Stomach (tissue), 9 donors: Measurements from ENCODE around the gene CREBRF. TPM values are rescaled to one million over a fixed set of nuclear protein-coding genes. Genes with fewer than 3 reads are reported as not detected.

Source experiments
- DNase-seq, 2 donors: peaks; one replicate each; pipeline versions ENCODE4 v3.0.0 to v3.0.0-alpha.2; 2013 to 2019
- H3K27ac ChIP-seq, 5 donors: fragments of 200-600 bp in 4 of 5; sonication (generic) in 4 of 5; one replicate each; pipeline ENCODE4 v1.5.1; 2013 to 2019; ENCODE audit warnings: mild to moderate bottlenecking in 1 of 5, moderate library complexity in 1 of 5
- H3K27me3 ChIP-seq, 3 donors: fragments of 200-600 bp; sonication (generic); one replicate each; pipeline ENCODE4 v1.5.1; 2017 to 2019; ENCODE audit warnings: mixed run types in 1 of 3
- H3K36me3 ChIP-seq, 4 donors: fragments of 200-600 bp; sonication (generic); 1 replicate in 3 of 4; 2 replicates in 1 of 4; pipeline ENCODE4 v1.5.1; 2016 to 2019
- H3K4me1 ChIP-seq, 4 donors: fragments of 200-600 bp; sonication (generic); one replicate each; pipeline ENCODE4 v1.5.1; 2016 to 2019
- H3K4me3 ChIP-seq, 4 donors: fragments of 200-600 bp; sonication (generic) in 3 of 4; one replicate each; pipeline ENCODE4 v1.5.1; 2016 to 2019; ENCODE audit warnings: mild to moderate bottlenecking in 1 of 4
- H3K9me3 ChIP-seq, 4 donors: fragments of 200-600 bp; sonication (generic); one replicate each; pipeline ENCODE4 v1.5.1; 2016 to 2019
- CTCF ChIP-seq, 7 experiments: fragments of 450-650 bp in 4 of 7; fragments of 200-600 bp in 3 of 7; sonication (generic) in 3 of 7; IDR thresholded peaks; one replicate each; pipeline ENCODE4 v1.5.1; 2016 to 2019; ENCODE audit warnings: antibody characterized with exemption in 7 of 7, control low read depth in 2 of 7, mild to moderate bottlenecking in 1 of 7
- EP300 ChIP-seq: sonication (generic); formaldehyde crosslinking; IDR thresholded peaks from one replicate; pipeline ENCODE4 v1.6.1; 2017; ENCODE audit warnings: antibody characterized with exemption
- POLR2A ChIP-seq, 4 donors: fragments of 450-650 bp; IDR thresholded peaks; one replicate each; pipeline ENCODE4 v1.6.1; 2016; ENCODE audit warnings: antibody characterized with exemption in 4 of 4, control low read depth in 2 of 4, mild to moderate bottlenecking in 1 of 4, moderate library complexity in 1 of 4
- POLR2AphosphoS5 ChIP-seq, 3 donors: sonication (generic); formaldehyde crosslinking; IDR thresholded peaks; one replicate each; pipeline ENCODE4 v1.6.1; 2016; ENCODE audit warnings: antibody characterized with exemption in 3 of 3
- WGBS, 5 donors: extraction: QIAGEN DNeasy Blood & Tissue Kit in 3 of 5; methylation state at CpG; one replicate each; pipeline versions ENCODE4 v1.1.5 to v1.1.7; 2013 to 2018; 5-methylcytosine and 5-hydroxymethylcytosine counted together
- intact Hi-C: fragments of 100-400 bp; cut with DNase I; formaldehyde crosslinking; loops from one replicate; pipeline ENCODE4 v1.15.1; 2023; ENCODE audit warnings: low total_unique reads
- polyA plus RNA-seq, 3 donors: library from polyadenylated mRNA; stranded (reverse); fragments of 200-250 nt; gene quantifications; one replicate each; pipeline ENCODE4 v1.2.3, GENCODE V29; 2013
- total RNA-seq, 5 donors: library from RNA; depleted of rRNA; stranded (reverse); fragments of >200 nt; gene quantifications; one replicate each; pipeline versions ENCODE4 v1.1.0 to v1.2.3, GENCODE V29; 2014 to 2016
- donor health status: healthy with polysubstance abuse.
- donor health status: Bipolar disorder and iron deficiency.
- donor health status: healthy.

The CREBRF gene
- total and polyA plus RNA-seq, 8 donors = 3.2 to 42.3 (median 20.4) TPM

GRCh38 chr5:173033923-173034322 lies 22.2 kb upstream of the CREBRF start:
- no peak for TF ChIP-seq POLR2A (IDR thresholded peaks at IDR 0.05)
- TF ChIP-seq CTCF (IDR thresholded peaks at IDR 0.05) = no peak
- TF ChIP-seq POLR2AphosphoS5 (IDR thresholded peaks at IDR 0.05) = no peak
- no peak for TF ChIP-seq EP300
- Histone ChIP-seq H3K4me1 (peaks cover 15 to 53% (median 28%) of the 10 kb centered on the region in 4 donors), H3K27me3 (no peaks in the 10 kb centered on the region), H3K9me3 (no peaks in the 10 kb centered on the region), H3K27ac (no peak overlapping the region), H3K36me3 (peaks cover 0 to 31% (median 25%) of the 10 kb centered on the region in 4 donors), H3K4me3 (no peak overlapping the region)
- intact Hi-C loops = no loop called here
- DNase-seq = no peak
- 76 to 96% (median 87%) methylated on average over 6 of the region's 6 CpGs for WGBS, 5 donors

- H3K4me1 ChIP-seq = peaks cover 6 to 34% (median 14%) of the 10 kb centered on the region in 4 donors
- H3K27ac ChIP-seq = peak overlapping the region in 4 of 5 donors; percentile 24 to 78 (median 73)
- H3K27me3 ChIP-seq = no peaks in the 10 kb centered on the region
- H3K9me3 ChIP-seq = peaks cover 0 to 4% (median 0%) of the 10 kb centered on the region in 4 donors
- no peak for DNase-seq
- no peak overlapping the region for H3K4me3 ChIP-seq
- no peak for TF ChIP-seq CTCF (IDR thresholded peaks at IDR 0.05)
- TF ChIP-seq EP300 = no peak
- WGBS, 5 donors = 80 to 93% (median 87%) methylated on average over 22 to 24 of the region's 24 CpGs
- peaks cover 0 to 31% (median 25%) of the 10 kb centered on the region in 4 donors for H3K36me3 ChIP-seq
- intact Hi-C loops = no loop called here
Measured at GRCh38 chr5:173035904-173036707, 20.0 kb upstream of the CREBRF start.

- no peak overlapping the region for H3K4me3 ChIP-seq
- no peak overlapping the region for H3K27ac ChIP-seq
- no peak for DNase-seq
- H3K36me3 ChIP-seq = peaks cover 0 to 29% (median 21%) of the 10 kb centered on the region in 4 donors
- peaks cover 6 to 29% (median 14%) of the 10 kb centered on the region in 4 donors for H3K4me1 ChIP-seq
- intact Hi-C loops = no loop called here
- no peak for TF ChIP-seq POLR2A (IDR thresholded peaks at IDR 0.05)
- TF ChIP-seq EP300 = no peak
- TF ChIP-seq CTCF (IDR thresholded peaks at IDR 0.05) = no peak
- H3K27me3 ChIP-seq = no peaks in the 10 kb centered on the region
- 84 to 89% (median 88%) methylated on average over 3 of the region's 3 CpGs for WGBS, 5 donors
- H3K9me3 ChIP-seq = peaks cover 0 to 4% (median 0%) of the 10 kb centered on the region in 4 donors
Measured at GRCh38 chr5:173039188-173039587, 17.0 kb upstream of the CREBRF start.

GRCh38 chr5:173039964-173040363 lies 16.2 kb upstream of the CREBRF start:
- WGBS, 5 donors = 92 to 98% (median 95%) methylated on average over 5 of the region's 5 CpGs
- intact Hi-C loops = no loop called here

More at GRCh38 chr5:173039964-173040363, 16.2 kb upstream of the CREBRF start:
- DNase-seq = no peak
- Histone ChIP-seq H3K4me1 (peaks cover 6 to 23% (median 11%) of the 10 kb centered on the region in 4 donors), H3K27me3 (no peaks in the 10 kb centered on the region), H3K36me3 (peaks cover 0 to 21% (median 14%) of the 10 kb centered on the region in 4 donors), H3K4me3 (no peak overlapping the region), H3K27ac (no peak overlapping the region), H3K9me3 (peaks cover 0 to 4% (median 0%) of the 10 kb centered on the region in 4 donors)
- TF ChIP-seq POLR2AphosphoS5 (IDR thresholded peaks at IDR 0.05) (no peak), EP300 (no peak), CTCF (IDR thresholded peaks at IDR 0.05) (no peak), POLR2A (IDR thresholded peaks at IDR 0.05) (no peak)
